SW 1271 (cell line): ENCODE data around the gene DNAJA4.
A peak's percentile ranks its signal among the peaks of the same experiment; 100 is the strongest.

ENCODE experiments used
- DNase-seq, 2 experiments: peaks; one replicate each; lab custom pipeline; 2025; lab: John Stamatoyannopoulos, UW

DNAJA4 gene

DNA sequence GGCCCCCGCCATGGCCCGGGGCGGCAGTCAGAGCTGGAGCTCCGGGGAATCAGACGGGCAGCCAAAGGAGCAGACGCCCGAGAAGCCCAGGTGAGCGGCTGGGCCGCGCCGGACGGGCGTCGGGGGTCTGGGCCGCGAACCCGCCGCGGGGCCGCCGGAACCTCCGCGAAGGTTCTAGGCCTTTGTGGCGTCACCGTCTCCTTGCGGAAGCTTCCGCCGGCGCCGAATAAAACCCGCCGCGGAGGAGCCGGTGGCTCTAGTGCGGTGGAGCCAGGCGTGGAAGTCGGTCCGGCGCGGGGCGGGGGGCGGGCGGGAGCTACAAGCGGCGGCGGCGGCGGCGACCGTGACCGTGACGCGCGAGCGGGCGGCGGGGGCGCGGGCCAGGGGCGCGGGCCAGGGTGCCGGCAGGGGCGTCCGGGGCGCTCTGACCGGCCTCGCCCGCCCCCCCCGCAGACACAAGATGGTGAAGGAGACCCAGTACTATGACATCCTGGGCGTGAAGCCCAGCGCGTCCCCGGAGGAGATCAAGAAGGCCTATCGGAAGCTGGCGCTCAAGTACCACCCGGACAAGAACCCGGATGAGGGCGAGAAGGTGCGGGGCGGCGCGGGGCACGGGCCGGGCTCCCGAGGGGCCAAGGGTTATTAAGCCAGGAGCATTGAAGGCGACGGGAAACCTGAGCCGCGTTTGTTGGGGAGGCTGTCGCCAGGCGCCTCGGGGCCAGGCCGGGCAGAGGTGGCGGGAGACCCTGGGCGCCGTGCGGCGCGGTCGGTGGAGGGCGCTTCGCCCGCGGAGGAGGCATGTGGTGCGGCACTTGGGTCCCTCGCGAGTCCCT is at the start of gene DNAJA4:
TSS of gene DNAJA4 (plus strand) at position 259 of the 833 bp plus-strand sequence. CDS start at position 461, 202 bp downstream.
- DNase-seq = no peak

GRCh38 chr15:78216276-78217104 is 47.9 kb upstream of the DNAJA4 start:
- DNase-seq = no peak

- DNase-seq = no peak
Measured at GRCh38 chr15:78220713-78221112, 43.6 kb upstream of the DNAJA4 start.

GRCh38 chr15:78222745-78223395 is 41.5 kb upstream of the DNAJA4 start:
- DNase-seq = no peak

DNA sequence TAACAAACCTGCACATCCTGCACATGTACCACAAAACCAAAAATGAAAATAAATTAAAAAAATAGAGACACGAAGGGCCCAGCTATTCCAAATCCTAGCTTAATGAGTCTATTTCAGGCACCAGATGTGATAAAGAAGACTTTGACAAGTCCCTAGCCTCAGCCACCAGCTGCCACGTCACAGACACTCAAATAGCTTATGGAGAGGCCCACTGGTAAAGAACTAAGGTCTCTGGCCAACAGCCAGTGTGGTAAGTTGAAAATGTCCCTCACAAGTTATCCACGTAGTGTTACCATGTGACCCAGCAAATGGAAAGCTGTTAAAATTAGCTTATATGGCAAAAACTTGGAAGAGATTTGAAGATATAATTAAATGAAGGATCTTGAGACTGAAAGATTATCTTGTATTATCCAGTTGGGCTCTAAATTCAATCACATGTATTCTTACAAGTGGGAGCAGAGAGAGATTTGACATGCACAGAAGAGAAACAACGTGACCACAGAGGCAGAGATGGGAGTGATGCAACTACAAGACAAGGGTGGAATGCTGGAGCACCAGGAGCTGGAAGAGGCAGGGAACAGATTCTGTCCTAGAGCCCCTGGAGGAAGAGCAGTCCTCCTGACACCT is 40.9 kb upstream of the DNAJA4 start:
- DNase-seq = no peak

GRCh38 chr15:78224023-78224411 is 40.3 kb upstream of the DNAJA4 start:
- no peak for DNase-seq

DNA sequence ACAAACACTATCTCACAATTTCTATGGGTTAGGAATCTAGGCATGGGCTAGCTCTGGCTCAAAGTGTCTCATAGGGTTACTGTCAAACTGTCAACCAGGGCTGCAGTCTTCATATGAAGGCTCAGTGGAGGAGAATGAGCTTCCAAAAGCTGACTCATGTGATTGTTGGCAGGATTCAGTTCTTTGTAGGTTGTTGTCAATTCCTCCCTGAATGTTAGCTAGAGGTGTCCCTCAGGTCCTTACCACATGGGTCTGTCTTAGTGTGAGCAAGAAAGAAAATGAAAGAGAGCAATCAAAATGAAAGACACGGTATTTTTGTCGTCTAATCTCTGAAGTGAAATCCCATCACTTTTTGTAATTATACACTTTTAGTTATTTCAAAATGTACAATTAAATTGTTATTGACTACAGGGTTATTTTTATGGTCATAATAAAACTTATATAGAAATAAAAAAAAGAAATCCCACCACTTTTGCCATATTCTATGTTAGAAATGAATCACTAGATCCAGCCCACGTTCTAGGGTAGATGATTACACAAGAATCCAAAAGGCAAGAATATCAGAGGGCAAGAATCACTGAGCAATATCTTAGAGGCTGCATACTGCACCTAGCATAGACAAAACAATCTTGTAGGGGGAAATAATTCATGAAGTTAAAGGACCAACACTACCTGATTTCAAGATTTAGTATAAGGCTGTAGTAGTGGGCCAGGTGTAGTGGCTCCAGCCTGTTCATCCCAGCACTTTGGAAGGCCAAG is 38.4 kb upstream of the DNAJA4 start:
- DNase-seq = no peak

DNA sequence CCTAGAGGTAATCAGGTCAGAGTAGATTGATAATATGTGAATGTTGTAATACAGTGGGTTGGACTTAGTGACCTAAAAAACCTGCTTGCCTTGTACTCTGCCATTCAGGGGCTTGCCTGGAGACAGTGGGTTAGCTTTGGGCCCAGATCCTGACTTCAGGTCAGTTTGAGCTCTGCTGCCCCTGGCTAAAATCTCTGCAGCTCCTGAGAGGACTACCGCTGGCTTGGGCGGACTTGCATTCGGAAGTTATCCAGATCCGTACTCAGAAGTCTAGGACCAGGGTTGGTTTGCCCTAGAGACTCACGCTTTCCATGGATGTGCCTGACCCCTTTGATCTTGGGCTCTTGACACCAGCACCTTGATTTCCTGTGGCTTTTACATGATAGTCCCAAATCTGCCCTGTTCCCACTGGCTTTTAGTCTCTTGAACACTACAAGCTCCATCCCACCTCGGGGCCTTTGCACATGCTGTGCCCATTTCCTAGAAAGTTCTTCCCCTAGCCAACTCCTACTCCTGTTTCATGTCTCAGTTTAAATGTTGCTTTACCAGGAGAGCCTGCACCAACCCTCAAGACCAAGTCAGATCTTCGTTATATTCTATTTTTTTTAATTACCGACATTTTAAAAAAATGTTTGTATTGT is 35.9 kb upstream of the DNAJA4 start:
- no peak for DNase-seq

GRCh38 chr15:78229431-78230406 is 34.6 kb upstream of the DNAJA4 start:
- no peak for DNase-seq

GRCh38 chr15:78232951-78233350 is 31.4 kb upstream of the DNAJA4 start:
- DNase-seq = no peak

GRCh38 chr15:78233496-78233895 is 30.9 kb upstream of the DNAJA4 start:
- DNase-seq = no peak

GRCh38 chr15:78234515-78235040 is 29.8 kb upstream of the DNAJA4 start, which contains the start of gene ACSBG1:
ACSBG1 (minus strand) TSS chr15:78234565; CDS start chr15:78234501, 64 bp downstream.
- no peak for DNase-seq

GRCh38 chr15:78236491-78236890 is 27.9 kb upstream of the DNAJA4 start:
- no peak for DNase-seq

- no peak for DNase-seq
Measured at GRCh38 chr15:78237146-78237545, 27.2 kb upstream of the DNAJA4 start.

DNA sequence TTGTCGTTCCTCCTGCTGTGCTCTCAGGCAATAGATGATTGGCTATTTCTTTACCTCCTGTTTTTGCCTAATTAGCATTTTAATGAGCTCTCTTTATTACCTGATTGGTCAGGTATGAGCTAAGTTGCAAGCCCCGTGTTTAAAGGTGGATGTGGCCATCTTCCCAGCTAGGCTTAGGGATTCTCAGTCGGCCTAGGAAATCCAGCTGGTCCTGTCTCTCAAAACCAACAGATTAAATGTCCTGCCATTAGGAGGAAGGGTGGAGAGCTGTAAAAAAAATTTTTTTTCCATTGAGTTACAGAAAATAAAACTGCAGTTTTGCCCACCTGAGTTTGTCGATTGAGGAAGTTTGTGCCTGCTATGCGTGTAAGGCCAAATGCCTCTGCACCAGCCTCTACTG is 24.6 kb upstream of the DNAJA4 start:
- DNase-seq = no peak

DNA sequence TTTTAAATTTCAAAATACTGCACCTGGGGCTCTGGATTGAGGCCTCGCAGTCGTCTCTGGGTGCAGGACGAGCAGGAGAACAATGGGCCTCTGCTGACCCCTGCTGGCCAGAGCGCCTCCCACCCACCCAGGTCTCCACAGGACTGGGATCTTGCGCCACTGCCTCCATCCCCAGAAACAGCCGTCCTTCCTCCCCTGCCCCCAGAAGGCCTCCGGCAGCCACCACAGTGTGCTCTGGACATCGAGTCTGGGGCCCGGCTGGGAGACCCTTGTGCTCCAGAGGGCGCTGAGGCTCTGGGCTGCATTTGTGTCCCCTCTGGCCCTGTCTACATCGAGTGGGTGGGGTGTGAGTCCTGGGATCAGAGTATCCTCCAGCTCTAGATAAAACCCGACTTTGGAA is 23.3 kb upstream of the DNAJA4 start:
- peak; percentile 26 to 78 for DNase-seq

GRCh38 chr15:78242128-78242527 is 22.2 kb upstream of the DNAJA4 start:
- DNase-seq = peak in 1 of 2 experiments; percentile 26

- DNase-seq = no peak
Measured at GRCh38 chr15:78243058-78243457, 21.3 kb upstream of the DNAJA4 start.

GRCh38 chr15:78243491-78243941 is 20.8 kb upstream of the DNAJA4 start:
- DNase-seq = no peak
